Neuronal stem cell (in vitro differentiated cells): ENCODE results near the gene TAS1R2.

ENCODE experiments used
- DNase-seq: peaks from one replicate; pipeline ENCODE4 v3.0.0-alpha.2; 2013; ENCODE audit warnings: low spot score
- H2AFZ ChIP-seq: one replicate; pipeline ENCODE4 v1.6.1; 2013; ENCODE audit warnings: mild to moderate bottlenecking, low read length, inconsistent platforms
- H2AK5ac ChIP-seq: 2 replicates; pipeline ENCODE4 v1.6.1; 2013; ENCODE audit warnings: low read depth, mild to moderate bottlenecking, inconsistent platforms, low read length, moderate library complexity, mixed read lengths
- H2BK120ac ChIP-seq: 2 replicates; pipeline ENCODE4 v1.6.1; 2013; ENCODE audit warnings: low read depth, mild to moderate bottlenecking, inconsistent platforms, low read length, moderate library complexity, mixed read lengths
- H2BK12ac ChIP-seq: one replicate; pipeline ENCODE4 v1.6.1; 2013; ENCODE audit warnings: low read length, inconsistent platforms
- H2BK15ac ChIP-seq: 2 replicates; pipeline ENCODE4 v1.6.1; 2013; ENCODE audit warnings: mild to moderate bottlenecking, low read length, inconsistent platforms, mixed read lengths
- H2BK5ac ChIP-seq: one replicate; pipeline ENCODE4 v1.6.1; 2013; ENCODE audit warnings: inconsistent platforms, mild to moderate bottlenecking, low read length, moderate library complexity
- H3K14ac ChIP-seq: one replicate; pipeline ENCODE4 v1.6.1; 2013; ENCODE audit warnings: low read length, inconsistent platforms
- H3K18ac ChIP-seq: 2 replicates; pipeline ENCODE4 v1.6.1; 2013; ENCODE audit warnings: low read length, inconsistent platforms
- H3K23ac ChIP-seq: 2 replicates; pipeline ENCODE4 v1.6.1; 2013; ENCODE audit warnings: low read depth, mild to moderate bottlenecking, mixed read lengths, low read length, inconsistent platforms; ENCODE audit not compliant: poor library complexity
- H3K27ac ChIP-seq: replicated peaks from 3 replicates; pipeline ENCODE4 v1.5.1; 2013; ENCODE audit warnings: low read length, inconsistent platforms
- H3K27me3 ChIP-seq, 3 experiments: 2 replicates each; pipeline ENCODE4 v1.6.1; 2013; ENCODE audit warnings: low read length in 3 of 3, mild to moderate bottlenecking in 2 of 3, inconsistent platforms in 1 of 3, low read depth in 1 of 3, mixed read lengths in 1 of 3, moderate library complexity in 1 of 3; ENCODE audit not compliant: control insufficient read depth in 3 of 3, insufficient read depth in 3 of 3
- H3K36me3 ChIP-seq, 2 donors: replicated peaks in 1 of 2; 2 replicates each; pipeline ENCODE4 v1.6.1; 2013; ENCODE audit warnings: low read length in 2 of 2; ENCODE audit not compliant: control insufficient read depth in 2 of 2, insufficient read depth in 2 of 2
- H3K4ac ChIP-seq: 2 replicates; pipeline ENCODE4 v1.6.1; 2013; ENCODE audit warnings: inconsistent platforms, mild to moderate bottlenecking, low read length, moderate library complexity
- H3K4me1 ChIP-seq, 2 donors: 1 replicate in 1 of 2; 2 replicates in 1 of 2; pipeline ENCODE4 v1.6.1; 2013; ENCODE audit warnings: low read length in 2 of 2, low read depth in 1 of 2; ENCODE audit not compliant: control insufficient read depth in 2 of 2, insufficient read depth in 1 of 2
- H3K4me2 ChIP-seq: one replicate; pipeline ENCODE4 v1.6.1; 2013; ENCODE audit warnings: mild to moderate bottlenecking, low read length, inconsistent platforms; ENCODE audit not compliant: insufficient read depth, poor library complexity, severe bottlenecking
- H3K4me3 ChIP-seq, 2 donors: 2 replicates each; pipeline ENCODE4 v1.5.1; 2013; ENCODE audit warnings: low read length in 2 of 2, mild to moderate bottlenecking in 2 of 2, inconsistent platforms in 1 of 2, moderate library complexity in 1 of 2
- H3K79me1 ChIP-seq: one replicate; pipeline ENCODE4 v1.6.1; 2013; ENCODE audit warnings: low read depth, mild to moderate bottlenecking, inconsistent platforms, low read length, moderate library complexity
- H3K9ac ChIP-seq: one replicate; pipeline ENCODE4 v1.6.1; 2013; ENCODE audit warnings: mild to moderate bottlenecking, low read depth, low read length, inconsistent platforms; ENCODE audit not compliant: poor library complexity
- H3K9me3 ChIP-seq, 2 donors: replicated peaks in 1 of 2; 2 replicates each; pipeline versions ENCODE3 to v1.6.1; 2013; ENCODE audit warnings: low read length in 2 of 2, mild to moderate bottlenecking in 2 of 2, inconsistent platforms in 1 of 2, low read depth in 1 of 2, mixed read lengths in 1 of 2, moderate library complexity in 1 of 2; ENCODE audit not compliant: control insufficient read depth in 2 of 2, insufficient read depth in 1 of 2
- H4K8ac ChIP-seq: one replicate; pipeline ENCODE4 v1.6.1; 2013; ENCODE audit warnings: low read depth, mild to moderate bottlenecking, inconsistent platforms, low read length, moderate library complexity
- H4K91ac ChIP-seq: one replicate; pipeline ENCODE4 v1.6.1; 2013; ENCODE audit warnings: low read length, low read depth, mild to moderate bottlenecking, inconsistent platforms; ENCODE audit not compliant: poor library complexity
- WGBS, 2 donors: extraction: QIAGEN DNeasy Blood & Tissue Kit; methylation state at CpG; one replicate each; pipeline ENCODE4 v1.1.7; 2013; ENCODE audit warnings: missing lambda C conversion rate in 2 of 2, mixed read lengths in 1 of 2; ENCODE audit not compliant: insufficient read length in 2 of 2, insufficient replicate concordance in 1 of 2; ENCODE audit errors: extremely low coverage in 2 of 2; 5-methylcytosine and 5-hydroxymethylcytosine counted together

TAS1R2 gene

GRCh38 chr1:18884419-18884717, 24.9 kb upstream of the TAS1R2 start:
- no CpG with 5 or more reads among the region's 4 CpGs for WGBS, 2 donors
- H4K91ac ChIP-seq: no peak overlapping the region
- no peak overlapping the region for H4K8ac ChIP-seq
- H3K9me3 ChIP-seq: no peaks in the 10 kb centered on the region
- H2BK15ac ChIP-seq: no peak overlapping the region
- no peak overlapping the region for H3K9ac ChIP-seq
- no peak overlapping the region for H2BK120ac ChIP-seq
- no peaks in the 10 kb centered on the region for H3K4me1 ChIP-seq
- H3K79me1 ChIP-seq: peaks cover 1% of the 10 kb centered on the region
- no peak overlapping the region for H3K4me2 ChIP-seq
- no peak overlapping the region for H3K4ac ChIP-seq
- no peak overlapping the region for H3K27ac ChIP-seq
- peak overlapping the region; percentile 22 for H3K23ac ChIP-seq
- no peaks in the 10 kb centered on the region for H3K27me3 ChIP-seq
- no peak overlapping the region for H2AK5ac ChIP-seq
- H2BK12ac ChIP-seq: no peak overlapping the region
- DNase-seq: no peak
- no peak overlapping the region for H2AFZ ChIP-seq
- peaks cover 4 to 7% of the 10 kb centered on the region in 2 donors for H3K36me3 ChIP-seq
- no peak overlapping the region for H2BK5ac ChIP-seq
- no peak overlapping the region for H3K4me3 ChIP-seq
- H3K18ac ChIP-seq: no peak overlapping the region
- no peak overlapping the region for H3K14ac ChIP-seq

GRCh38 chr1:18883636-18884418, 24.4 kb upstream of the TAS1R2 start:
- peak overlapping the region; percentile 57 for H2BK5ac ChIP-seq
- H3K4me3 ChIP-seq: no peak overlapping the region
- no peak overlapping the region for H3K27ac ChIP-seq
- no peak overlapping the region for H2BK12ac ChIP-seq
- H3K9ac ChIP-seq: no peak overlapping the region
- no peak overlapping the region for H3K4me2 ChIP-seq
- no CpG with 5 or more reads among the region's 14 CpGs for WGBS, 2 donors
- H3K14ac ChIP-seq: no peak overlapping the region
- no peak overlapping the region for H4K8ac ChIP-seq
- H4K91ac ChIP-seq: no peak overlapping the region
- H2AK5ac ChIP-seq: no peak overlapping the region
- peak; percentile 64 for DNase-seq
- no peak overlapping the region for H2BK120ac ChIP-seq
- H3K9me3 ChIP-seq: no peaks in the 10 kb centered on the region
- no peaks in the 10 kb centered on the region for H3K27me3 ChIP-seq
- H2AFZ ChIP-seq: no peak overlapping the region
- H2BK15ac ChIP-seq: no peak overlapping the region
- H3K36me3 ChIP-seq: peaks cover 4 to 7% of the 10 kb centered on the region in 2 donors
- H3K79me1 ChIP-seq: peaks cover 5% of the 10 kb centered on the region
- no peaks in the 10 kb centered on the region for H3K4me1 ChIP-seq
- H3K4ac ChIP-seq: no peak overlapping the region
- no peak overlapping the region for H3K23ac ChIP-seq
- no peak overlapping the region for H3K18ac ChIP-seq

- H3K9ac ChIP-seq: no peak overlapping the region
- H2BK120ac ChIP-seq: no peak overlapping the region
- H3K14ac ChIP-seq: no peak overlapping the region
- H2AK5ac ChIP-seq: peak overlapping the region; percentile 60
- H3K27ac ChIP-seq: no peak overlapping the region
- no peak overlapping the region for H3K18ac ChIP-seq
- H4K91ac ChIP-seq: no peak overlapping the region
- H3K9me3 ChIP-seq: no peaks in the 10 kb centered on the region
- peak overlapping the region; percentile 57 for H2BK5ac ChIP-seq
- DNase-seq: no peak
- no peak overlapping the region for H2AFZ ChIP-seq
- H3K79me1 ChIP-seq: peaks cover 5% of the 10 kb centered on the region
- H4K8ac ChIP-seq: no peak overlapping the region
- H2BK15ac ChIP-seq: peak overlapping the region; percentile 51
- no peak overlapping the region for H3K4me2 ChIP-seq
- H3K4ac ChIP-seq: no peak overlapping the region
- no peaks in the 10 kb centered on the region for H3K27me3 ChIP-seq
- no peaks in the 10 kb centered on the region for H3K4me1 ChIP-seq
- no peak overlapping the region for H3K23ac ChIP-seq
- H3K4me3 ChIP-seq: no peak overlapping the region
- no CpG with 5 or more reads among the region's 23 CpGs for WGBS, 2 donors
- peaks cover 4 to 7% of the 10 kb centered on the region in 2 donors for H3K36me3 ChIP-seq
- H2BK12ac ChIP-seq: no peak overlapping the region
Measured at GRCh38 chr1:18883079-18883478, 23.6 kb upstream of the TAS1R2 start.

- peaks cover 5% of the 10 kb centered on the region for H3K79me1 ChIP-seq
- no peak overlapping the region for H3K4me2 ChIP-seq
- no CpG with 5 or more reads among the region's 8 CpGs for WGBS, 2 donors
- H3K4me1 ChIP-seq: no peaks in the 10 kb centered on the region
- no peak overlapping the region for H3K18ac ChIP-seq
- no peak overlapping the region for H3K4ac ChIP-seq
- H3K14ac ChIP-seq: no peak overlapping the region
- no peak overlapping the region for H2AK5ac ChIP-seq
- peaks cover 4 to 7% of the 10 kb centered on the region in 2 donors for H3K36me3 ChIP-seq
- no peak overlapping the region for H2AFZ ChIP-seq
- H3K9ac ChIP-seq: no peak overlapping the region
- no peak overlapping the region for H2BK120ac ChIP-seq
- no peaks in the 10 kb centered on the region for H3K27me3 ChIP-seq
- H3K23ac ChIP-seq: no peak overlapping the region
- no peak overlapping the region for H2BK12ac ChIP-seq
- H2BK15ac ChIP-seq: no peak overlapping the region
- no peak overlapping the region for H3K4me3 ChIP-seq
- no peak for DNase-seq
- H4K8ac ChIP-seq: no peak overlapping the region
- no peak overlapping the region for H2BK5ac ChIP-seq
- no peak overlapping the region for H3K27ac ChIP-seq
- no peaks in the 10 kb centered on the region for H3K9me3 ChIP-seq
- no peak overlapping the region for H4K91ac ChIP-seq
Measured at GRCh38 chr1:18882486-18882885, 23.0 kb upstream of the TAS1R2 start.
